Measurements from ENCODE around the gene DGKK.
"Not testable (repeated sequence)": the region's sequence is repeated elsewhere in the genome, so short reads cannot be mapped to it uniquely, and the experiment has no call there.

The DGKK gene

GRCh38 chrX:50386520-50386919, 84.1 kb downstream of the DGKK start:
- H3K4me3 ChIP-seq (ENCODE audit: low read depth, low read length), result no peak overlapping the region
- no peak for TF ChIP-seq CTCF (IDR thresholded peaks at IDR 0.05; ENCODE audit: insufficient read depth, low read depth, low read length, missing control alignments)
- DNase-seq (ENCODE audit: low read depth), result no peak

GRCh38 chrX:50381729-50382415, 88.8 kb downstream of the DGKK start:
- no peak for DNase-seq (ENCODE audit: low read depth)
- no peak for TF ChIP-seq CTCF (IDR thresholded peaks at IDR 0.05; ENCODE audit: insufficient read depth, low read depth, low read length, missing control alignments)
- no peak overlapping the region for H3K4me3 ChIP-seq (ENCODE audit: low read depth, low read length)

GRCh38 chrX:50375481-50376267, 95.0 kb downstream of the DGKK start:
- no peak for TF ChIP-seq CTCF (IDR thresholded peaks at IDR 0.05; ENCODE audit: insufficient read depth, low read depth, low read length, missing control alignments)
- no peak overlapping the region for H3K4me3 ChIP-seq (ENCODE audit: low read depth, low read length)
- no peak for DNase-seq (ENCODE audit: low read depth)

- no peak for TF ChIP-seq CTCF (IDR thresholded peaks at IDR 0.05; ENCODE audit: insufficient read depth, low read depth, low read length, missing control alignments)
- H3K4me3 ChIP-seq (ENCODE audit: low read depth, low read length), result no peak overlapping the region
- no peak for DNase-seq (ENCODE audit: low read depth)
These were observed 97.7 kb downstream of the DGKK start for GRCh38 chrX:50372966-50373365.

GRCh38 chrX:50343917-50344316, 126.7 kb downstream of the DGKK start:
- no peak for TF ChIP-seq CTCF (IDR thresholded peaks at IDR 0.05; ENCODE audit: insufficient read depth, low read depth, low read length, missing control alignments)
- H3K4me3 ChIP-seq (ENCODE audit: low read depth, low read length), result no peak overlapping the region
- DNase-seq (ENCODE audit: low read depth), result no peak

GRCh38 chrX:50333308-50333707, 137.3 kb downstream of the DGKK start:
- DNase-seq (ENCODE audit: low read depth), result no peak
- TF ChIP-seq CTCF (IDR thresholded peaks at IDR 0.05; ENCODE audit: insufficient read depth, low read depth, low read length, missing control alignments), result no peak
- H3K4me3 ChIP-seq (ENCODE audit: low read depth, low read length), result no peak overlapping the region

GRCh38 chrX:50332668-50333067, 138.0 kb downstream of the DGKK start:
- not testable (repeated sequence) for DNase-seq (ENCODE audit: low read depth); H3K4me3 ChIP-seq (ENCODE audit: low read depth, low read length)

All from GM12865 (cell line).